HT1080 (cell line): ENCODE data around the gene ATP23. TPM values are rescaled to one million over a fixed set of nuclear protein-coding genes. Genes with fewer than 3 reads are reported as not detected.

ENCODE experiments used
- DNase-seq: peaks from one replicate; pipeline ENCODE4 v3.0.0-alpha.2; 2015; ENCODE audit warnings: low read depth
- total RNA-seq: library from RNA; depleted of rRNA; stranded (reverse); fragments of >200 nt; shearing (Covaris generic); gene quantifications from 2 replicates; pipeline ENCODE4 v1.2.3, GENCODE V29; 2014; rRNA removed

ATP23 gene
- total RNA-seq, 1 experiment from 2014 or later: 24.6 TPM

- DNase-seq: no peak
These were observed 25.2 kb downstream of the ATP23 start for GRCh38 chr12:57966536-57966935.

GRCh38 chr12:57983146-57983857 lies 41.9 kb downstream of the ATP23 start:
- DNase-seq: peak; percentile 42

GRCh38 chr12:57983858-57984505 lies 42.6 kb downstream of the ATP23 start:
- no peak for DNase-seq

GRCh38 chr12:57984629-57985151 lies 43.3 kb downstream of the ATP23 start:
- DNase-seq: no peak

- no peak for DNase-seq
These were observed 44.3 kb downstream of the ATP23 start for GRCh38 chr12:57985685-57986084.

- DNase-seq: no peak
These were observed 48.5 kb downstream of the ATP23 start for GRCh38 chr12:57989838-57990237.

GRCh38 chr12:57990241-57990883 lies 49.0 kb downstream of the ATP23 start:
- DNase-seq: no peak

GRCh38 chr12:57992001-57992400 lies 50.6 kb downstream of the ATP23 start:
- no peak for DNase-seq

GRCh38 chr12:57993030-57993429 lies 51.7 kb downstream of the ATP23 start:
- no peak for DNase-seq

GRCh38 chr12:57993834-57994233 lies 52.5 kb downstream of the ATP23 start:
- DNase-seq: no peak

GRCh38 chr12:57996520-57996919 lies 55.2 kb downstream of the ATP23 start:
- no peak for DNase-seq

- no peak for DNase-seq
These were observed 56.9 kb downstream of the ATP23 start for GRCh38 chr12:57998251-57998650.

GRCh38 chr12:58000499-58000898 lies 59.1 kb downstream of the ATP23 start:
- no peak for DNase-seq

GRCh38 chr12:58007875-58008274 lies 66.5 kb downstream of the ATP23 start:
- peak; percentile 3 for DNase-seq

- DNase-seq: no peak
These were observed 67.3 kb downstream of the ATP23 start for GRCh38 chr12:58008634-58009033.

Other genes starting within 250 kb of the ATP23 start
- gene OS9, start 247.4 kb upstream of the ATP23 start, total RNA-seq: 78.0 and 78.9 TPM in 2 replicates
- 11.2 and 11.6 TPM in 2 replicates for gene AGAP2, start 202.8 kb upstream of the ATP23 start, total RNA-seq
- 21.6 and 28.9 TPM in 2 replicates for gene TSPAN31, start 196.5 kb upstream of the ATP23 start, total RNA-seq
- 442 and 461 TPM in 2 replicates for gene CDK4, start 189.3 kb upstream of the ATP23 start, total RNA-seq
- gene MARCHF9, start 186.5 kb upstream of the ATP23 start, total RNA-seq: 11.3 and 15.9 TPM in 2 replicates
- gene CYP27B1, start 174.5 kb upstream of the ATP23 start, total RNA-seq: 0.17 and 0.19 TPM in 2 replicates
- gene METTL1, start 169.5 kb upstream of the ATP23 start, total RNA-seq: 26.9 and 31.6 TPM in 2 replicates
- 3.7 and 7.0 TPM in 2 replicates for gene EEF1AKMT3, start 169.0 kb upstream of the ATP23 start, total RNA-seq
- gene TSFM, start 158.8 kb upstream of the ATP23 start, total RNA-seq: 55.0 and 57.6 TPM in 2 replicates
- gene AVIL, start 122.8 kb upstream of the ATP23 start, total RNA-seq: 0.13 TPM in 2 replicates
- gene CTDSP2, start 94.8 kb upstream of the ATP23 start, total RNA-seq: 30.3 and 43.3 TPM in 2 replicates